ENCODE data around the gene JCHAIN.

Gene JCHAIN

DNA sequence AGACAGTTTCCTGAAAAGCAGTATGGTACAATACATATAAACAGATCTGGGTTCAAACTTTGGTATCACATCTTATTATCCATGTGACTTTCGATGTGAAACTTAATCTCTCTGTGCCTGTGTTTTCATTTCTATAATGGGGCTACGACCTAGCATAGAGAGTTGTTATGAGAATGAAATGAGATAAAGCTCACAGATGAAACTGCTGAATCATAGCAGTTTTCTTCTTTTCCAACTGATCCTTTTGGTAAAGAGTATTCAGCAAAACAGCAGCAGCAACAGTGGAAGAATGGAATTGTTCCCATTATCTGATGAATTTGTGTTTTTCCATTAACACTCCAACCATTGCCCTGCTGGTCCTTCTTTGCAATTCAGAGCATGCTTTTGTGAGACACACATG, 58.0 kb downstream of the JCHAIN start:
- TF ChIP-seq, protein P1, sequence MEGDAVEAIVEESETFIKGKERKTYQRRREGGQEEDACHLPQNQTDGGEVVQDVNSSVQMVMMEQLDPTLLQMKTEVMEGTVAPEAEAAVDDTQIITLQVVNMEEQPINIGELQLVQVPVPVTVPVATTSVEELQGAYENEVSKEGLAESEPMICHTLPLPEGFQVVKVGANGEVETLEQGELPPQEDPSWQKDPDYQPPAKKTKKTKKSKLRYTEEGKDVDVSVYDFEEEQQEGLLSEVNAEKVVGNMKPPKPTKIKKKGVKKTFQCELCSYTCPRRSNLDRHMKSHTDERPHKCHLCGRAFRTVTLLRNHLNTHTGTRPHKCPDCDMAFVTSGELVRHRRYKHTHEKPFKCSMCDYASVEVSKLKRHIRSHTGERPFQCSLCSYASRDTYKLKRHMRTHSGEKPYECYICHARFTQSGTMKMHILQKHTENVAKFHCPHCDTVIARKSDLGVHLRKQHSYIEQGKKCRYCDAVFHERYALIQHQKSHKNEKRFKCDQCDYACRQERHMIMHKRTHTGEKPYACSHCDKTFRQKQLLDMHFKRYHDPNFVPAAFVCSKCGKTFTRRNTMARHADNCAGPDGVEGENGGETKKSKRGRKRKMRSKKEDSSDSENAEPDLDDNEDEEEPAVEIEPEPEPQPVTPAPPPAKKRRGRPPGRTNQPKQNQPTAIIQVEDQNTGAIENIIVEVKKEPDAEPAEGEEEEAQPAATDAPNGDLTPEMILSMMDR (conservative IDR thresholded peaks at IDR 0.05; ENCODE audit: low read depth, low read length) = no peak
- H3K4me3 ChIP-seq (ENCODE audit: low read length) = no peak overlapping the region
- DNase-seq (ENCODE audit: low read depth) = no peak

DNA sequence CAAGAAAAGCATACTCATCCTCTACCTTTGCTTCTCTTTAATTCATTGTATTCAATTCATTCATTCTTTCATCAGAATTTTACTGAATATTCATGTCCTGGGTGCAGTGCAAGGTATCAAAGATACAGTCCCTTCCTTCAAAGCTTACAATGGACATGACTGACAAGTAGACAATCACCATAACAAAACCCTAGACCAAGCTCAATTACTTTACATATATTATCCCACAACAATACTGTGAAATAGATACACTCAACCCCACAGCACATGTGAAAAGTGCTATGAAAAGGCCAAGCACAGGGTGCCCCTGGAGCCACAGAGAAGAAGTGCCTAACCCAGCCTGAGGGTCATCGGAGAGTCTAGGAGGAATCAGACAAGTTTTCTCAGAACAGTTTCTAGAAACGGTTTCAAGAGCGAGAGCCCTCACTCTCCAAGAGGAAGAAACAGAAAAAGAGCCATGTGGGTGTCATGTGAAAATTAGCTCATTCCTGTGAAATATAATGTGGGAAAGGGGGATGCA, 58.9 kb downstream of the JCHAIN start:
- no peak overlapping the region for H3K4me3 ChIP-seq (ENCODE audit: low read length)
- TF ChIP-seq, protein P1 (conservative IDR thresholded peaks at IDR 0.05; ENCODE audit: low read depth, low read length) = no peak
- DNase-seq (ENCODE audit: low read depth) = no peak

GRCh38 chr4:70606459-70606858, 59.8 kb downstream of the JCHAIN start:
- DNase-seq (ENCODE audit: low read depth) = no peak
- TF ChIP-seq, protein P1 (conservative IDR thresholded peaks at IDR 0.05; ENCODE audit: low read depth, low read length) = no peak
- H3K4me3 ChIP-seq (ENCODE audit: low read length) = no peak overlapping the region
